ENCODE data around the gene SLC24A4. TPM values are rescaled to one million over a fixed set of nuclear protein-coding genes. Genes with fewer than 3 reads are reported as not detected.
"Not testable (repeated sequence)": the region's sequence is repeated elsewhere in the genome, so short reads cannot be mapped to it uniquely, and the experiment has no call there.

Gene SLC24A4
- polyA plus RNA-seq, 1 donor: 0.25 TPM

DNA sequence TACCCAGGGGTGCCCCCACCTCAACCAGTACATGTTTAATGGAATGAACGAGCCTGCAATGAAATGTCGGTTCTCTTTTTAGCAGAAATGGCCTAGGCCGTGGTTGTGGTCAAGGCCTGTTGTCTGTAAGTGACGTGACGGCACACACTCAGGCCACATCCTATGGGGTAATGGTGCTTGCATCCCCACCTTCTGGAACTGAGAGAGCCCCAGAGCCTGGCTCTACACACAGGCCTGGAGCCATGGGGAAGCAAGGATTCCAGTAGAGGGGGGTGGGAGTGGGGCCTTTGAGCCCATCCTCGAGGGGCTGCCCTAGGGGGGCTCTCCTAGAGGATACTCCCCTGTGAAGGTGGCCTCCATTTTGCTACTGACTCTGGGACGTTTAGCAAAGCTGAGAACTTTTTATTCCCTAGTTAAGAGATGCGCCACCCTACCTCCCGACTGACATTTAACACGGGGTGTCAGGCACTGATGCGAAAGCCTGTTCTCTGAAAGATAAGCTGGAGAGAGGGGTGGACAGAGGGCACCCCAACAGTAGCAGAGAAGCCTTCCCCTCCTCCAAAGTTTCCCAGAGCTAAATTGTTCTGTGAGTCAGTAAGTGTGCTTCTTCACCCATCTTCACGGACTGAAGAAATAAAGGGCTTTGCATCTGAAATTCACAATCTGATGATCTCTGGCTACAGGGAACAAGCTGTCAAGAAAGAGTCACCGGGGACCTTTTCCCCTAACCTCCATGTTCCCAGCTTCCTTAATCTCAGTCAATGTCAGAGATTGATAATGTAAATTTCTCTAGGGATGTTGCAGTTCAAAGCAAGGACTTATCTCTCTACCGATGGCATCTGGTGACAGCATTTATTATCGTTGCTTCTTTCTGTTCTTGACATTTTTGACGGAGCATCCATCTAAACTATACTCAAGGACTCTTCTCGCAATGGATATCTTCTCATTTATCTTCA, 197.4 kb downstream of the SLC24A4 start:
- no peak for DNase-seq

DNA sequence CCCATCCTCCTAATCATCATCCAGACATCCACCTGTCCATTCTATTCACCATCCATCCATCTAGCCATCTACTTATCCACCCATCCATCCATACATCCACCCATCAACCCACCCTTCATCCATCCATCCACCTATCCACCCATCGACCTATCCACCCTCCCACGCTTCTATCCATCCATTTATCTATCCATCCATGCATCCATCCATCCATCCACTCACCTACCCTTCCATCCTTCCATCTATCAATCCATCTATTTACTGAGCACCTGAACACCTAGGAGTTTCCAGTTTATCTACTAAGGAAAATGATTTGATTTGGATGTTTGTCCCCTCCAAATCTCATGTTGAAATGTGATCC, 198.1 kb downstream of the SLC24A4 start:
- no peak for DNase-seq

DNA sequence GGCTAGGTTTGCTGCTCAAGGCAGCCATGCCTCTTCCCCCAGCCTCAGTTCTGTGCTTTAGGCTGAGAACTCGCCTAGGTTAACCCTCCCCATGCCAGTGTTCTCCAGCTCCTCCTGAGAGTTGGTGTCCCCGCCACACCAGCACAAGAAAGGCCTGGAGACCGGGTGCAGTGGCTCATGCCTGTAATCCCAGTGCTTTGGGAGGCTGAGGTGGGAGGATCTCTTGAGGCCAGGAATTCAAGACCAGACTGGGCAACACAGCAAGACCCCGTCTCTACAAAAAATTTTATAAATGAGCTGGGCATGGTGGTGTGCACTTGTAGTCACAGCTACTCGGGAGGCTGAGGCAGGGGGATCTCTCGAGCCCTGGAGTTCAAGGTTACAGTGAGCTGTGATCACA, 200.8 kb downstream of the SLC24A4 start:
- no peak for DNase-seq

DNA sequence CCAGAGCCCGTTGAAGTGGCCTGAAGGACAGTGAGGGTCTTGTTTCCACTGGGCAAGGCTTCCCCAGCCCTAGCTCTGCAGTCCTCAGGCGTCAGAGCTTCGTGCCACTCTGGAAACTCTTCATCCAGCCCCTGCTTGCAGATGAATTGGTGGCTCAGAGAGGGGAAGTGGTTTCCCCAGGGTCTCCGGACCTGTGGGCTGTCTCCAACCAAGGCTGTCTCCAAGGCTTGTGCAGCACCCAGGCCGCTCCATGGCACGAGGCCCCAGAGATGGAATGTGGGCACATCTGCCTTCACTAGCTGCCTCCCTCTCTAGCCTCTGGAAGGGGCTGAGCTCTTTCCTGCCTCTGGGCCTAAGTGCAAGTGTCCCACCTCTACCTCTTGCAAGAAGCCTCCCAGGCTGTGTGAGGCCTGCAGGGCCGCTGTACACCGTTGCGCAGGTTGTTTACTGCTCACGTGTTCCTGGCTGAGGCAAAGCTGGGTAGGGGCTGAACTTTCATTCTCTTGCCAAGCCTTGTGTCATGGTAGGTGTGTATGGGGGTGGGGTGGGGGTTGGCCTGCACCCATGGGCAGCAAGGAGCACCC, 201.7 kb downstream of the SLC24A4 start:
- DNase-seq: no peak

GRCh38 chr14:92525322-92526095, 202.5 kb downstream of the SLC24A4 start:
- DNase-seq: no peak

GRCh38 chr14:92527721-92528120, 204.8 kb downstream of the SLC24A4 start:
- no peak for DNase-seq

GRCh38 chr14:92528486-92529100, 205.6 kb downstream of the SLC24A4 start:
- no peak for DNase-seq

DNA sequence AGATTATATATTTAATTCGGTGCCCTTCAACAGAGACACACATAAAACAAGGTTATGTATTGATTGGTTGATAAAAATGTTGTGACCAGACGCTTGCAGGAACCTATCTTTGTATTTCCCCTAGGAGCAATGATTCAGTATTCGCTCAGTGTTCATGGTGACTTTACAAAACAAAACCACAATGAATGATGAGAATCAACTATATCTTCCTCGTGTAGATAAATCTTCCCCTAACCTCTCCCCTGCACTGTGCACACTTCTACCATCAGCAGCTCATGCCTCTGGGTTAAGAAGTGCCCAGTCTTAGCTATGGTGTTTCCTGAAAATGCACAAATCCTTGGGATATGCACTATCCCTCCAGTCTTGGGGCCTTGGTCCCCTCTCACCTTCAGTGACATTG, 206.9 kb downstream of the SLC24A4 start:
- no peak for DNase-seq

- no peak for DNase-seq
Observed at GRCh38 chr14:92531106-92531873, 208.3 kb downstream of the SLC24A4 start.

DNA sequence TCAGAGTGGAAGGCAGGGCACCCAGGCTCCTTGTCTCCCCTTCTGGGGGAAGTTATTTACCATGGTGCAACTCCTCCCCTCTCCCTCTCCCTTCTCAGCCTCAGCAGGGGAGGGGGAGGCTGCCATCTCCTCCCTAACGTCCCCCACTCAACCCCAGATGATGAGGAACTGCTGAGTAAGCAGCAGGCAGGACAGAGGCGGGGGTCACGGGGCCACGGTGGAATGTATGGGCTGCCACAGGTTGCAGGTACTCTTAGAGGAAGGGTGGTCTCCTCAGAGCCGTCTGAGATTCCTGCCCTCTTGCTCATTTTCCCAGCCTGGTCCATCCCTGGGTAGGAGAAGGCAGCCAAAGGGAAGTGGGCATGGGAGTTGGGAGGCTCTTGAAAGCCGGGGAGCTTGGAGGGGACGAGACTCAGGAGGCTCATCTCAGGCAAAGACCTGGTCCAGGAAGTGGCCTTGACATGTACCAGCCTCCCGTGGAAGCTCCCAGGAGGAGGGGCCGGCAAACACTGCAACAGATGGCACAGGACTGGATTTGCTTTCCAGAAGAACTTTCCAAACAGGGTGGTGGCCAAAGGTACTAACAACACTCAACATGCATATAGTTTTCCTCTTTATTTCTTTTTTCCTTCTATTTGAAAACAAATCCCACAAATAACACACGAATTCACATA, 209.7 kb downstream of the SLC24A4 start:
- DNase-seq: no peak

- no peak for DNase-seq
Observed at GRCh38 chr14:92534932-92535643, 212.1 kb downstream of the SLC24A4 start.

GRCh38 chr14:92536231-92536630, 213.3 kb downstream of the SLC24A4 start:
- DNase-seq: not testable (repeated sequence)

DNA sequence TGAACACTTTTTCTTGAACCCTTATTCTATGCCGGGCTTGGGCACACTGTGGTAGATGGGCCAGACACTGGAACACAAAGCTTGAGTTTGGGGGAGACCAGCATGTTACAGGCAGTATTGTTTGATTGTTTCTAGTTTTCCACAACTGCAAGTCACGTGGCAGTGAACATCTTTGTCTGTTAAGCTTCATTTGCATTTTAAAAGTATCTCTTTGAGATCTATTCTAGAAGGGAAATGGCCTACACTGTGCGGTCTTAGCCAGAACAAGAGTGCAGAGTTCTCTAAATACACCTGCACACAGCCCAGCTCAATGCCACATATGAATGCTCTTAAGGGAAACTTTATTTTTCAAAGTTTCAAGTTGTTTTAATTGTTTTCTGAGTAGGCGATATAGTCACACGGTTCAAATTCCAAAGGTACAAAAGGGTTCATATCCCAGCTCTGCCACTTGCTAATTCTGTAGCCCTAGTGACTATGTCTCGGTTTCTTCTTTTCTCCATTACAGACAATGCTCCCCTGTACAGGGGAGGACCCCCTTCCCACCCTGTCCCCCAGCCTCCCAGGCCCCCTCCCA, 215.5 kb downstream of the SLC24A4 start:
- no peak for DNase-seq

- DNase-seq: no peak
Observed at GRCh38 chr14:92539419-92539818, 216.5 kb downstream of the SLC24A4 start.

DNA sequence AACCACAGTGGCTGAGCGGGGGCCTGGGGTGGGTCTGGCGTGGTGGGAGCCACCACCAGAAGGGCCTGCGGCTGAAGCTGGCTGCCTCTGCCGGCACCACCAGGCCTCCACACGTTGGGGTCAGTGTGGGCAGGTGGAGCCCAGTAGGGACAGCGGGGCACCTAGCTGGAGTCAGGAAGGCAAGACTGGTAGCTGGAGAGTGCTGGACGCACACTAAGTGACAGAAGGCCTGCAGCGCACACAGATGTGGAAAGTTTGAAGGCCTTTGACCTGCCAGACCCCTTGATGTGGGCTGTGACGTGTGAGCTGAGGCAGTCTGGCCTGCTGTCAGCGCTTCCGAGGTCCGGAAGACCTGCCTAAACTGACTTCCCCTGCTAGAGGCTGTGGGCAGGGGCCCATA, 216.9 kb downstream of the SLC24A4 start:
- DNase-seq: no peak

DNA sequence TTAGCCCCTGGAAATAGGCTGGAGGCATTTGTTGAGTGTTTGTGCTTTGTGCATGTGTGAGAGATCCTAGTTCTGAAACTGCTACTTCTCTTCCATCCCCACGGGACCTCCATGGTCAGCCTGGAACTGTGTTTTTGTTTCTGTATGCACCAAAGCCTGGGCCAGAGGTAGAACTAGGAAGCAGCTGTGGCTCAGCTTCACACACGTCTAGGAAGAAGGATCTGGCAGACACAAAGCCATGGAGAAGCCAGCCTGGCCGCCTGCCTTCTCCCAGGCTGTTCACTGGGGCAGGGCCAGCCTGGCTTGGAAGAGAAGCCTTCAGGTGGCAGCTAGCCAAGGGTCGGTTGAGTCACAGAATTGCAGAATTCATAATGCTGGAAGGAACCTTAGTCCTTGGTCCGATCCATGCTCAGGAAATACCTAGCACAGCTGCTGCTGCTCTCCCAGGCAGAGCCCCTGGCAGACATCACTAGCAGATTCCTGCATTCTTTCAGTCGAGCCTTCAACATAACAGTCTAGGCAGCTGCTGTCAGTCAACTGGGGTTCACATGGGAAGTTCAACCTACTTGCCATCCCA, 217.6 kb downstream of the SLC24A4 start:
- peak; percentile 17 for DNase-seq

DNA sequence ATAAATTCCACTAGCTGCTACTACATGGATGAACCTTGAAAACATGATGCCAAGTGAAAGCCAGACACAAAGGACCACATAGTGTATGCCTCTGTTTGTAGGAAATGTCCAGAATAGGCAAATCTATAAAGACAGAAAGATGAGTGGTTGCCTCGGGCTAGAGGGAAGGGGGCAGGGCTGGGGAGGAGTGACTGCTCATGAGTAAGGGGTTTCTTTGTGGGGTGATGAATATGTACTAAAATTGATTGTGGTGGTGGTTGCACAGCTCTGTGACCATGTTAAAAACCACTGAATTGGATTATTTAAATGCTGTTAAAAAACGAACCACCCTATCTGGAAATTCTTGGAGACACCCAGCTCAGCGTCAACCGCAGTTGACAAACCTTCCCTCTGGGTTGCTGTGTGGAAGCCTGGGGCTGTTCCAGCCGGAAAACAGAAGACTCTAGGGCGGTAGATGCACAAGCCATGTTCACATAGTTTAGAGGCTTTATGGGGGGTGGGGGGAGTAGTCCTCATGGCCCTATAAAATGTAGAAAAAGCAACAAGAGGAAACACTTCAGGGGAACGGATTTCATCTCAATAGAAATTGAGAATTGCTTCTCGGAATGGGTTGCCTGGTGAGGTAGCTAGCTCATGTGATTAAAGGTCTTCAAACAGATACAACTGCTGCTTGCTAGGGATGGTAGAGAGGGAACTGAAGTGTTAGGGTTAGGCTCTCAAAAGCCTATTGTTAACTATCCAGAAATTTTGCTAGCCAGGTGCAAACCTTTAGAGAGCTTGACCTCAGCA, 220.0 kb downstream of the SLC24A4 start:
- DNase-seq: no peak

DNA sequence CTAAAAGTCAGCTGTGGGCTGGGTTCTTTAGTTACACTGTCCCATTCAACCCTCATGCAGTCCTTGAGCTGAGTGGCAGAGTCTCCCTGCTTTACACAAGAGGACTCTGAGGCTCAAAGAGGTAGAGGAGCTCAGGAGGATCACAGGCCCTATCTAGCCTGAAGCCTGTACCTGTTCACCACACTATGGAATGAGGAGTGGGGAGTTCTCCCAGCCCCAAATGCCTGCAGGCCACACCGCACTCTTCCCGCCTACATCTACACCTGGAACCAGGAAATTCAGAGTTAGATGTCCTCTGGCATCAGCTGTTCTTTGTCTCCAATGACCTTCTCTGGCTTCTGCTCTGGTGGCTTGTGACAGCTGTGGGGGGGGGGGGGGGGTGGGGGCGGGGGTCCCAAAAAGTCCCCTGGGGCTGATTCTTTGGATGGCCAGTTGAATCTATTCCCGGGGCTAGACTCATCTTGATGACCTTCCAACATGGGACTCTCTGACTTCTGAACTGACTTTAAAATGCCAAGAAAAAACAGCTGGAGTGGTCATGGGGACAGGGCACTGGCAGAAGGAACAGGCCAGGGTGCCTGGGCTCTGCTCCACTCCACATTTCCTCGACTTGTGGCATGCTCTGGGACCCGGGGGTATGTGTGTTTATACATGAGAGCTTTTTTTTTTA, 221.2 kb downstream of the SLC24A4 start:
- no peak for DNase-seq
